ENCODE measurements around the gene SLC11A2. TPM values are rescaled to one million over a fixed set of nuclear protein-coding genes. Genes with fewer than 3 reads are reported as not detected.

The SLC11A2 gene
- total and polyA plus RNA-seq, 9 of the 15 experiments (the other 6 are each of a cell fraction or from before 2014, with no cell fraction given), result 21.1 to 54.0 (median 32.9) TPM

DNA sequence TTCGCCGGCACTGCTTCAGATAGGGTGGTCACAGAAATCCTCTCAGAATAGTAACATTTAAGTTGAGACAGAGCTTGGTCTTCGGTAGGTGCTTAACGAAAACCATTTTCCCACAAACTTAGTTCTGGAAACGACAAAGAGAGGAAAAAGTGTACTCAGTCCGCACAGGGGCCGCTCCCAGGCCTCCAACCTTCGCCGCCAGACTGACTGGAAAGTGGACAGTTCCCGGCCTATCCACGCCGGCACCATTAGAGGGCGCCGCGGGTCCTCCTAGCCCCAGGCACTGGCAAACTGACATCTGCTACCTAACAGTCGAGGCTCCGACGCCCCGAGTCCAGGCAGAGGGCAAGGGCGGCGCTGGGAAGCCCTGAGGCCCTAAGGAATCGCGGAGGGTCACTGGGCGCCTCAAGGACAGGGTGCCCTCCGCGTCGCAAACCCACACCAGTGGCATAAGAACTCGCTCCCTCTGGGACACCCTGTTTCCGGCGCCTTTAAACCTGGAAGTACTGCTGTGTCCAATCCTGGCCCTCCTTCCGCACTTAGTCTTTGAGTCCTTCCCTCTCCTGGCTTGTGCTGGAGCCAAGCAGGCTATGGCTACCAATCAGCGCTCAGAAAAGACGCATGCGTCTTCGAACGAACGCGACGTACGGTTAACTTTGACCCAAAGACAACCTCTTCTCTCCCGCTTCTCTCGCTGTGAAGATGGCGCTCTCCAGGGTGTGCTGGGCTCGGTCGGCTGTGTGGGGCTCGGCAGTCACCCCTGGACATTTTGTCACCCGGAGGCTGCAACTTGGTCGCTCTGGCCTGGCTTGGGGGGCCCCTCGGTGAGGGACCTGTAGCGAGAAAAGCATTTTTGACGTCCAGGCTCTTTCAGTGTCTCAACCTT lies 21.7 kb upstream of the SLC11A2 start, which contains the start of gene LETMD1 (continued):
- no peak for TF ChIP-seq ESRRB (CRISPR knock-in tag; IDR thresholded peaks at IDR 0.05; ENCODE audit: borderline replicate concordance)
- peak; percentile 76 for TF ChIP-seq C11orf30 (IDR thresholded peaks at IDR 0.05; ENCODE audit: low read depth)
- no peak for TF ChIP-seq ZNF408 (CRISPR knock-in tag; IDR thresholded peaks at IDR 0.05; ENCODE audit: low read depth)
- no peak for TF ChIP-seq PHB2 (IDR thresholded peaks at IDR 0.05; ENCODE audit: low read depth)
- 0 out of 2 replicates have a peak, but pooled peaks have one; percentile 49 for TF ChIP-seq KLF13 (tag; IDR thresholded peaks at IDR 0.05; ENCODE audit: borderline replicate concordance, low read depth)
- peak; percentile 81; the same call in 1 of the 2 replicates for TF ChIP-seq HDAC2 (IDR thresholded peaks at IDR 0.05)
- TF ChIP-seq PTBP1 (IDR thresholded peaks at IDR 0.05; ENCODE audit: low read depth, low read length), result no peak
- TF ChIP-seq, protein P1, sequence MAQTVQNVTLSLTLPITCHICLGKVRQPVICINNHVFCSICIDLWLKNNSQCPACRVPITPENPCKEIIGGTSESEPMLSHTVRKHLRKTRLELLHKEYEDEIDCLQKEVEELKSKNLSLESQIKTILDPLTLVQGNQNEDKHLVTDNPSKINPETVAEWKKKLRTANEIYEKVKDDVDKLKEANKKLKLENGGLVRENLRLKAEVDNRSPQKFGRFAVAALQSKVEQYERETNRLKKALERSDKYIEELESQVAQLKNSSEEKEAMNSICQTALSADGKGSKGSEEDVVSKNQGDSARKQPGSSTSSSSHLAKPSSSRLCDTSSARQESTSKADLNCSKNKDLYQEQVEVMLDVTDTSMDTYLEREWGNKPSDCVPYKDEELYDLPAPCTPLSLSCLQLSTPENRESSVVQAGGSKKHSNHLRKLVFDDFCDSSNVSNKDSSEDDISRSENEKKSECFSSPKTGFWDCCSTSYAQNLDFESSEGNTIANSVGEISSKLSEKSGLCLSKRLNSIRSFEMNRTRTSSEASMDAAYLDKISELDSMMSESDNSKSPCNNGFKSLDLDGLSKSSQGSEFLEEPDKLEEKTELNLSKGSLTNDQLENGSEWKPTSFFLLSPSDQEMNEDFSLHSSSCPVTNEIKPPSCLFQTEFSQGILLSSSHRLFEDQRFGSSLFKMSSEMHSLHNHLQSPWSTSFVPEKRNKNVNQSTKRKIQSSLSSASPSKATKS (CRISPR knock-in tag; IDR thresholded peaks at IDR 0.05), result 0 out of 2 replicates have a peak, but pooled peaks have one; percentile 30
- TF ChIP-seq, protein P2, sequence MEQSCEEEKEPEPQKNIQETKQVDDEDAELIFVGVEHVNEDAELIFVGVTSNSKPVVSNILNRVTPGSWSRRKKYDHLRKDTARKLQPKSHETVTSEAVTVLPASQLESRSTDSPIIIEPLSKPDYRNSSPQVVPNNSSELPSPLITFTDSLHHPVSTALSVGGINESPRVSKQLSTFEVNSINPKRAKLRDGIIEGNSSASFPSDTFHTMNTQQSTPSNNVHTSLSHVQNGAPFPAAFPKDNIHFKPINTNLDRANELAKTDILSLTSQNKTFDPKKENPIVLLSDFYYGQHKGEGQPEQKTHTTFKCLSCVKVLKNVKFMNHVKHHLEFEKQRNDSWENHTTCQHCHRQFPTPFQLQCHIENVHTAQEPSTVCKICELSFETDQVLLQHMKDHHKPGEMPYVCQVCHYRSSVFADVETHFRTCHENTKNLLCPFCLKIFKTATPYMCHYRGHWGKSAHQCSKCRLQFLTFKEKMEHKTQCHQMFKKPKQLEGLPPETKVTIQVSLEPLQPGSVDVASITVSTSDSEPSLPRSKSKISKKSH (CRISPR knock-in tag; IDR thresholded peaks at IDR 0.05), result no peak
- TF ChIP-seq, protein P3, sequence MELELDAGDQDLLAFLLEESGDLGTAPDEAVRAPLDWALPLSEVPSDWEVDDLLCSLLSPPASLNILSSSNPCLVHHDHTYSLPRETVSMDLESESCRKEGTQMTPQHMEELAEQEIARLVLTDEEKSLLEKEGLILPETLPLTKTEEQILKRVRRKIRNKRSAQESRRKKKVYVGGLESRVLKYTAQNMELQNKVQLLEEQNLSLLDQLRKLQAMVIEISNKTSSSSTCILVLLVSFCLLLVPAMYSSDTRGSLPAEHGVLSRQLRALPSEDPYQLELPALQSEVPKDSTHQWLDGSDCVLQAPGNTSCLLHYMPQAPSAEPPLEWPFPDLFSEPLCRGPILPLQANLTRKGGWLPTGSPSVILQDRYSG (tag; conservative IDR thresholded peaks at IDR 0.05; ENCODE audit: low read depth), result no peak; the same call in 1 of the 2 replicates
- TF ChIP-seq HMGN3 (IDR thresholded peaks at IDR 0.05; ENCODE audit: borderline replicate concordance, extremely low read depth, insufficient read length, low read depth, low read length), result peak; percentile 55
- TF ChIP-seq NFE2L1 (tag; IDR thresholded peaks at IDR 0.05; ENCODE audit: borderline replicate concordance, low read depth), result no peak
- no peak for TF ChIP-seq ZSCAN29 (IDR thresholded peaks at IDR 0.05)
- TF ChIP-seq, protein P4, sequence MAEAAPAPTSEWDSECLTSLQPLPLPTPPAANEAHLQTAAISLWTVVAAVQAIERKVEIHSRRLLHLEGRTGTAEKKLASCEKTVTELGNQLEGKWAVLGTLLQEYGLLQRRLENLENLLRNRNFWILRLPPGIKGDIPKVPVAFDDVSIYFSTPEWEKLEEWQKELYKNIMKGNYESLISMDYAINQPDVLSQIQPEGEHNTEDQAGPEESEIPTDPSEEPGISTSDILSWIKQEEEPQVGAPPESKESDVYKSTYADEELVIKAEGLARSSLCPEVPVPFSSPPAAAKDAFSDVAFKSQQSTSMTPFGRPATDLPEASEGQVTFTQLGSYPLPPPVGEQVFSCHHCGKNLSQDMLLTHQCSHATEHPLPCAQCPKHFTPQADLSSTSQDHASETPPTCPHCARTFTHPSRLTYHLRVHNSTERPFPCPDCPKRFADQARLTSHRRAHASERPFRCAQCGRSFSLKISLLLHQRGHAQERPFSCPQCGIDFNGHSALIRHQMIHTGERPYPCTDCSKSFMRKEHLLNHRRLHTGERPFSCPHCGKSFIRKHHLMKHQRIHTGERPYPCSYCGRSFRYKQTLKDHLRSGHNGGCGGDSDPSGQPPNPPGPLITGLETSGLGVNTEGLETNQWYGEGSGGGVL (CRISPR knock-in tag; IDR thresholded peaks at IDR 0.05), result no peak
- TF ChIP-seq, protein P5, sequence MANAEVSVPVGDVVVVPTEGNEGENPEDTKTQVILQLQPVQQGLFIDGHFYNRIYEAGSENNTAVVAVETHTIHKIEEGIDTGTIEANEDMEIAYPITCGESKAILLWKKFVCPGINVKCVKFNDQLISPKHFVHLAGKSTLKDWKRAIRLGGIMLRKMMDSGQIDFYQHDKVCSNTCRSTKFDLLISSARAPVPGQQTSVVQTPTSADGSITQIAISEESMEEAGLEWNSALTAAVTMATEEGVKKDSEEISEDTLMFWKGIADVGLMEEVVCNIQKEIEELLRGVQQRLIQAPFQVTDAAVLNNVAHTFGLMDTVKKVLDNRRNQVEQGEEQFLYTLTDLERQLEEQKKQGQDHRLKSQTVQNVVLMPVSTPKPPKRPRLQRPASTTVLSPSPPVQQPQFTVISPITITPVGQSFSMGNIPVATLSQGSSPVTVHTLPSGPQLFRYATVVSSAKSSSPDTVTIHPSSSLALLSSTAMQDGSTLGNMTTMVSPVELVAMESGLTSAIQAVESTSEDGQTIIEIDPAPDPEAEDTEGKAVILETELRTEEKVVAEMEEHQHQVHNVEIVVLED (CRISPR knock-in tag; IDR thresholded peaks at IDR 0.05), result peak; percentile 54
- TF ChIP-seq TRIM24 (IDR thresholded peaks at IDR 0.05), result 0 out of 4 replicates have a peak, but pooled peaks of 1 of the 2 experiments have one; percentile 11
- TF ChIP-seq MXI1 (IDR thresholded peaks at IDR 0.05; ENCODE audit: low read depth, low read length), result peak; percentile 32; the same call in 1 of the 2 replicates
- no peak for TF ChIP-seq KAT7 (CRISPR knock-in tag; IDR thresholded peaks at IDR 0.05; ENCODE audit: borderline replicate concordance)
- no peak for TF ChIP-seq RBM39 (optimal IDR thresholded peaks at IDR 0.05; ENCODE audit: low read depth, low read length)
